Measurements from ENCODE around the gene EPHB2. TPM values are rescaled to one million over a fixed set of nuclear protein-coding genes. Genes with fewer than 3 reads are reported as not detected.

EPHB2 gene
- total RNA-seq, 2 experiments from 2014 or later, result not detected

DNA sequence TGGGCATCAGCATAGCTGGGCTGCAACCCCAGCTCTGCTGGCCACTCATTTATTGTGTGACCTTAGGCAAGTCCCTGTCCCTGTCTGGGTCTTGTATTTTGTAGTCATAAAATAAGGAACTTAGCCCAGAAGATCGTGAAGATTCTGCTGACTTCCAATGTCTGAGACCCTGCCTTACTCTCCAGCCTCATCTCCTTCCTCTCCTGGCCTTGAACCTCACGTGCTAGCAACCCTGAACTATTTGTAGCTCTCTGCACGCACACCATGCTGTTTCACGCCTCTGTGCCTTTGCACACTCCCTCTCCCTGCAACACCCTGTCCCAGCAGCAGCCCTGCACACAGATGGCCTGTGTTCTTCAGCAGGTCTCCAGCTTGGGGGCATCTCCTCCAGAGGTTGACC lies 140.9 kb downstream of the EPHB2 start:
- H3K4me1 Mint-ChIP-seq (ENCODE audit: low read depth), result no peaks in the 10 kb centered on the region
- no peaks in the 10 kb centered on the region for H3K36me3 Mint-ChIP-seq (ENCODE audit: low read depth)
- DNase-seq, result no peak
- peaks cover 6% of the 10 kb centered on the region for H3K27me3 Mint-ChIP-seq (ENCODE audit: low read depth)
- intact Hi-C loops (cut with micrococcal nuclease), result no loop called here
- H3K9me3 Mint-ChIP-seq, result no peaks in the 10 kb centered on the region
- H3K27ac Mint-ChIP-seq, result no peak overlapping the region
- CTCF ChIA-PET, result no interaction called here
- no peak overlapping the region for H3K4me3 Mint-ChIP-seq

DNA sequence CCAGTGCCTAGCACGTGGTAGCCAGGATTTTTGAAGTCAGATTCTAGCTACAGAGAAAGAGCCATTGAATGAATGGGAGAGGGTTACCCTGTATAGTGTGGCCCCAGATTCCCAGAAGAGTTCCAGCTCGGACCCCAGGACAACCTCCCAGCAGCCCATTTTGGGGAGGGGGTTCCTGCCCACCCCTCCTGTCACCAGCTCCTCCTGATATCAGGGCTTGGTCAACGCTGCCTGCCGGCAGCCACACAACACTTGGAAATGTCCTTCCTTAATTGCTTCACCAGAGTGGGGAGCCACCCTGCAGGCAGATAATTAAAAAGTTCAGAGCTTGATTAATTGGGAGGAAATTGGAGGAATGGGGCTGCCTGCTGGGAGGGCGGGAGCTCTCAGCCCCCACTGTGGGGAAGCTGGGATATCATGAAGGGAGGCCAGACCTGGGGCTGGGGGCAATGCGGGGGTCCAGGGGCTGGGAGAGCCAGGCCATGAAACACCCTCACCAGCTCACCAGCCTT lies 141.6 kb downstream of the EPHB2 start:
- H3K27ac Mint-ChIP-seq, result no peak overlapping the region

DNA sequence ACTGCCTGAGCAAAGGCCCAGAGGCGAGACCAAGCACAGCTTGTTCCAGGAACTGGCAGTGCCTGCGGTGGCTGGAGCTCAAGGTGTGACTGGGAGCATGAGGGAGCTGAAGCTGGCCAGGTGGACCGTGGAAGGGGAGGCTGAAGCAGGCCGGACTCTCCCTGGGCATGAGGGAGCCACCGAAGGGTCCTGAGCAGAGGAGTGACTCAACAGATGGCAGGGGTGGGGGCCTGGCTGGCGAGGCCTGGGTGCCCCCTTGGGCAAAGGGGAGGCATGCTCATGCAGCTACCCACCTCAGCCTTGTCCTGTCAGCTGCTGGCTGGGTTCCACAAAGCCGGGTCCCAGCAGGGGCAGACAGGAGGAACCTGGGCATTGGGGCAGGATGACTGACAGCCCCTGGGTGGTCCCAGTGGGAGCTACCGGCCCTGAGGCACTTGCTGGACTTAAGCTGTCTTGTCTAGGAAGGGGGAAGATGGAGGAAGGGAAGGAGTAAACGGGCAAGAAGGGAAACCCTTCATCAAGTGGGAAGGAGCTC lies 143.1 kb downstream of the EPHB2 start:
- H3K4me3 Mint-ChIP-seq, result no peak overlapping the region
- DNase-seq, result no peak
- no peaks in the 10 kb centered on the region for H3K4me1 Mint-ChIP-seq (ENCODE audit: low read depth)
- intact Hi-C loops (cut with micrococcal nuclease), result no loop called here
- no peak overlapping the region for H3K27ac Mint-ChIP-seq
- CTCF ChIA-PET, result no interaction called here
- H3K27me3 Mint-ChIP-seq (ENCODE audit: low read depth), result no peaks in the 10 kb centered on the region
- H3K9me3 Mint-ChIP-seq, result no peaks in the 10 kb centered on the region
- no peaks in the 10 kb centered on the region for H3K36me3 Mint-ChIP-seq (ENCODE audit: low read depth)

More for the DNA sequence above, 141.6 kb downstream of the EPHB2 start:
- Mint-ChIP-seq H3K4me3 (no peak overlapping the region), H3K27me3 (ENCODE audit: low read depth) (peaks cover 1% of the 10 kb centered on the region), H3K36me3 (ENCODE audit: low read depth) (no peaks in the 10 kb centered on the region), H3K9me3 (no peaks in the 10 kb centered on the region), H3K4me1 (ENCODE audit: low read depth) (no peaks in the 10 kb centered on the region)
- no peak for DNase-seq
- intact Hi-C loops (cut with micrococcal nuclease), result no loop called here
- CTCF ChIA-PET, result no interaction called here

DNA sequence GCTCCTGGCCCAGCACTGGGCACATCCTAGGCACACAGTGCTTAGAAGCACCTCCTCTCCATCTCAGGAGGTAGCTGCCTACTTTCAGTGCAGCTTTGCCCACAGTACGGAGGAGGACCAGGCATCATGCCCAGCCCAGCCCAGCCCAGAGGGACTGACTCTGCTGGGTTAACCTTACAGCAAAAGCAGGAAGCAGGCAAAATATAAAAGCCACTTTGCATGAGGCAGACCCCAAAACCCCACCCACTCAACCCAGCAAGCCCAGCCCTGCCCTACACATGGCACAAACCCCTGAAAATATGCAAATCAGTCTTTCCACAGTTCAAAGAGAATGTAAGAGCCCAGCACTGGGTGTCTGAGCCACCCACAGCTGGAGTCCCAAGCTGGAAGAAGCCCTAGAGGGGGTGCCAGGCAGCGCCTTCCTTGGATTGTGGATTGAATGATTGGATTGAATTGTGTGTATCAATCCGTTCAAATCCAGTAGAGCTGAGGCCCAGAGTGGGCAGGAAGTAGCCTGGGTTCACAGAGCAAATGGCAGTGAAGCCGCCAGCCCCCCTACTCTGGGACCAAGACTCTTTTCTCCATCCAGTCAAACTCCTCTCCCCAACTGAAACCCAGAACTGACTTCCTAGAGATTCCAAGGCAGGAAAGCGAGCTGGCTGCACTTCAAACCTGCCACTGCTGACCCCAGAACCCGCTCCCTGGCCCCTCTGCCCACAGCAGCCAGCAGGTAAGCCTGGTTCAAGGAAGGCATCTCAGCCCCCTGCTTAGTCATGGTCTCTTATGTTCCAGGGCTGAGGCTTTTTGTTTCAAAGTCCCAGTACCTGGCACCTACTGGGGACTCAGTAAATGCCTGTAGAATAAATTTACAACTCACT lies 144.3 kb downstream of the EPHB2 start:
- Mint-ChIP-seq H3K27me3 (ENCODE audit: low read depth) (no peaks in the 10 kb centered on the region), H3K36me3 (ENCODE audit: low read depth) (no peaks in the 10 kb centered on the region), H3K9me3 (no peaks in the 10 kb centered on the region), H3K4me3 (no peak overlapping the region), H3K4me1 (ENCODE audit: low read depth) (no peaks in the 10 kb centered on the region), H3K27ac (no peak overlapping the region)
- intact Hi-C loops (cut with micrococcal nuclease), result no loop called here
- DNase-seq, result no peak
- CTCF ChIA-PET, result no interaction called here

DNA sequence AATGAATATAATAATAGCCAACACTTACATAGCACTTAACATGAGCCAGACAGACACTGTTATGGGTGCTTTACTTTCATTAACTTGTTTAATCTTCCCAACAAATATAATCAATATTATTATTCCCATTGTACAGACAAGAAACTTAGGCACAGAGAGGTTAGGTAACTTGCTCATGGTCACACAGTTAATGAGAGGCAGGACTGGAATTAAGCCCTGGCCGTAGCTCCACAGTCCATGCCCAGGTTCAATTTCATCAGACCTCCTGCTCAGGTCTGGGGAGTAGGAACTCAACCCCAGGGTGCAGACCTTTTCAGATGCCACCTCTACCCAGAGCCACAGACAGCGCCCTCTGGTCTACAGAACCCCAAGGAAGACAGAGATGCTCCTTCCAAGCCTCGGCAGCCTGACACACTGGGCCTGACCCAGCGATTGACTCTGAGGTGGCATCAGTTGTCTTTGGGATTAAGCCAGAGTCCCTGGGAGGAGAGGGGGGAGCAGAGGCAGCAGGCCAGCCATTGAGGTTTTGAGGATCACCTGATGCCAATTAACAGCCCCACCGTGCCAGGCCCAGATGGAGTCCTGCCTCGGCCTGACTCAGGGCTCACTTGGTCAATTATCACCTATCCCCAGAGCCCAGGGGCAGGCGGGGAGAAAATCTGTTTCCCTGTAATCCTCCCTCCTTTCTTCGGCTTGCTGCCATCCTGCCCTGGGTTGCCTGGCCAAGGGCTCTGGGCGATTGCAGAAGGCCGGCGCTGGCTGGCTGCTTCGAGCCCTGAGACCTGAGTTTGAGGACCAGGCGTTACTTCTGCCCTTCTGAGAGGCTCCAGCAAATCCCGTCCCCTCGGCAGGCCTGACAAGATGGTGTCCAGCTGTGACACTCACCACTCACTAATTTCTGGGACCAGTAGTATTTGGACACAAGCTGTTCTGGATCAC lies 145.3 kb downstream of the EPHB2 start:
- Mint-ChIP-seq H3K27me3 (ENCODE audit: low read depth) (no peaks in the 10 kb centered on the region), H3K36me3 (ENCODE audit: low read depth) (no peaks in the 10 kb centered on the region), H3K4me3 (no peak overlapping the region), H3K4me1 (ENCODE audit: low read depth) (no peaks in the 10 kb centered on the region), H3K27ac (no peak overlapping the region), H3K9me3 (no peaks in the 10 kb centered on the region)
- DNase-seq, result no peak
- CTCF ChIA-PET, result no interaction called here
- intact Hi-C loops (cut with micrococcal nuclease), result no loop called here

DNA sequence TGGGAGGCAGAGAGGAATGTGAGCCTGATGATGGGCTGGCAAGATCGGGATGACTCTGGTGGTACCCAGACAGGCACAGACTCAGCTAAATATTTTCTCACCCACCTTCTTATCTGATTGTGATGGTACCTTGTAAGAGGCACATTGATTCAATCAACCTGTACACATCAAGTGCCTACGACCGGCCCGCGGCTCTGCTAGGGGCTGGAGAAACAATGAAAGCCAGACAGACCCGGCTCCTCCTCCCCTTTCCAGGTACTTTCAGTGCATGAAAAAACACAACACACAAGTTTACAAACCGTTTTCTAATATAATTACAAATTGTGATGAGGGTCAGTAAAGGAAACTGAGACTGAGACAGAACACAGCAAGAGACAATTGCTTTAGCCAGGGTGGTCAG lies 147.0 kb downstream of the EPHB2 start:
- intact Hi-C loops (cut with micrococcal nuclease), result no loop called here
- Mint-ChIP-seq H3K9me3 (no peaks in the 10 kb centered on the region), H3K27ac (no peak overlapping the region), H3K4me3 (no peak overlapping the region), H3K36me3 (ENCODE audit: low read depth) (no peaks in the 10 kb centered on the region), H3K4me1 (ENCODE audit: low read depth) (no peaks in the 10 kb centered on the region), H3K27me3 (ENCODE audit: low read depth) (no peaks in the 10 kb centered on the region)
- no peak for DNase-seq
- CTCF ChIA-PET, result no interaction called here

DNA sequence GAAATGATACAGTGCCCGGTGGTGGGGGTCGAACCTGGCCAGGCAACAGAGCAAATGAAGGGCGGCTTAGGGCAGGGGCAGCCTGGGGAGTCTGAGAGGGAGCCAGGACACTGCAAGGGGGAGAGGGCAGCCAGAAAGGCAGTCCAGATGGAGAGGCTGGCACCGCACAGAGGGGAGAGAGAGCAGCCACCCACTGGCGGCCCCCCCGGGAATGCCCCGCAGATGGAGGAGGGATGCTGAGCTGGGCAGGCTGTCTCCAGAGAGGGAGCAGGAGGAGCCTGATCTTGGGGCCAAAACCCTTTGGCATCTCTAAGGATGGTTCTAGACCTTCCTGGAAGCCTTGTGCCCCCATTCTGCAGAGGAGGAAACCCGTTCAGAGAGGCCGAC lies 149.8 kb downstream of the EPHB2 start:
- CTCF ChIA-PET, result interaction anchor here (2.8 kb wide), 1 partner anchor 156 kb away, joined by 11 read pairs; no protein-coding TSS in a partner anchor
- H3K36me3 Mint-ChIP-seq (ENCODE audit: low read depth), result no peaks in the 10 kb centered on the region
- H3K27ac Mint-ChIP-seq, result no peak overlapping the region
- H3K4me1 Mint-ChIP-seq (ENCODE audit: low read depth), result no peaks in the 10 kb centered on the region
- peaks cover 6% of the 10 kb centered on the region for H3K27me3 Mint-ChIP-seq (ENCODE audit: low read depth)
- DNase-seq, result no peak
- H3K4me3 Mint-ChIP-seq, result no peak overlapping the region
- no peaks in the 10 kb centered on the region for H3K9me3 Mint-ChIP-seq
- intact Hi-C loops (cut with micrococcal nuclease), result no loop called here

DNA sequence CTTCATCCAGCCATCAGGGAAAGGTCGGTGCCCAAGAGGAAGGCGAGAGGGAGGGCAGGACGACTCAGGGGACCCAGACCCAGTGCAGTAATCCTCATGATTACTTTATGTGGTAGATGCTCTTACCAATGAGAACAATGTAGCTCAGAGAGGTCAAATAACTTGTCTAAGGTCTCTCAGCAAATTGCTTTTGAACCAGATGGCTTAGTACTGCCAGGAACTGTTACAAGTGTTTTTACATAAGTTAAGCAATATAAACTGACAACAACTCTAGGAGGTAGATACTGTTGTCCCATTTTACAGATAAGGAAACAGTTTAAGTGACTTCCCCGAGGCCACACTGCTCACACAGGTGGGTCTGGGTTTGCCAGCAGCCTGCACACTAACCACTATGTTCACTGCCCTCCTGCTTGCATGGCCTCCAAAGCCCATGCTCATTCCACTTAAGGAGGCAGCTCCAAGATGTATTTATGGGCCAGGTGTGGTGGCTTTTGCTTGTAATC lies 150.3 kb downstream of the EPHB2 start:
- CTCF ChIA-PET, result interaction anchor here (0.6 to 2.8 kb wide), 3 partner anchors 31 to 159 kb away, joined by 3 to 11 read pairs (median 5); no protein-coding TSS in a partner anchor
- Mint-ChIP-seq H3K27me3 (ENCODE audit: low read depth) (peaks cover 8% of the 10 kb centered on the region), H3K27ac (no peak overlapping the region), H3K9me3 (no peaks in the 10 kb centered on the region), H3K4me3 (no peak overlapping the region), H3K4me1 (ENCODE audit: low read depth) (no peaks in the 10 kb centered on the region), H3K36me3 (ENCODE audit: low read depth) (no peaks in the 10 kb centered on the region)
- intact Hi-C loops (cut with micrococcal nuclease), result no loop called here
- no peak for DNase-seq

DNA sequence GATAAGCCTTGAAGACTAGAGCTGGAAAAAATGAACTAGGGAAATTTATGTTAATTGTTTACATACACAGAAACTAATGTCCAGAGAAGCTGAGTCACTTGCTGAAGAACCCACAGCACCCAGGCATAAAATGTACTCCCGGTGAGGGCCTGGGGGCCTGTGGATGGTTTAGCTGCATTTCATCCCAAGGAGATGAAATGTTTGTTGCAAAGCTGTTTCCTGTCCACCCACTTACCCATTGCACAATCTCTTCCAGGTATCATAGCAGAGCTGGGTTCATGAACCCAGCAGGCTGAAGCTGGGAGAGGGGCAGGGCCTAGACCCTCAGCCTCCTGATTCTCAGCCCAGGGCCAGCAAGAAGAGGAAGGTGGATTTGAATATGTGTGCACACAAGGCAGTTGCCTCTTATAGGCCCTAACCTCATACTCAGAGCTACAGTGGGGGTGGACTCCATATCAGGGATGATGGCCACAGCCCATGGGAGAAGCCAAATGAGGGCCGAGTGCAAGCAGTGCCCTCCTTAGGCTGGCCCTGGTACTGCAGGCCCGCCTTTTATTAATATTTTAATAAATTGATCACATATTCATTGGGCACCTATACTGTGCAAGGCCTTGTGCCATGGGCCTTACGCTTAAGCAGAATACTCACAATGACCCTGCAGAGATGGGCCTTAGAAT lies 151.3 kb downstream of the EPHB2 start:
- CTCF ChIA-PET, result interaction anchor here (1.3 to 2.8 kb wide), 3 partner anchors 21 to 160 kb away, joined by 3 to 11 read pairs (median 5); no protein-coding TSS in a partner anchor
- peaks cover 8% of the 10 kb centered on the region for H3K27me3 Mint-ChIP-seq (ENCODE audit: low read depth)
- no peaks in the 10 kb centered on the region for H3K36me3 Mint-ChIP-seq (ENCODE audit: low read depth)
- H3K4me3 Mint-ChIP-seq, result no peak overlapping the region
- DNase-seq, result peak; percentile 17
- no peaks in the 10 kb centered on the region for H3K9me3 Mint-ChIP-seq
- no peaks in the 10 kb centered on the region for H3K4me1 Mint-ChIP-seq (ENCODE audit: low read depth)
- intact Hi-C loops (cut with micrococcal nuclease), result loop anchor here (1.0 kb wide), 1 partner anchor 158 kb away; no protein-coding TSS in a partner anchor
- H3K27ac Mint-ChIP-seq, result no peak overlapping the region

DNA sequence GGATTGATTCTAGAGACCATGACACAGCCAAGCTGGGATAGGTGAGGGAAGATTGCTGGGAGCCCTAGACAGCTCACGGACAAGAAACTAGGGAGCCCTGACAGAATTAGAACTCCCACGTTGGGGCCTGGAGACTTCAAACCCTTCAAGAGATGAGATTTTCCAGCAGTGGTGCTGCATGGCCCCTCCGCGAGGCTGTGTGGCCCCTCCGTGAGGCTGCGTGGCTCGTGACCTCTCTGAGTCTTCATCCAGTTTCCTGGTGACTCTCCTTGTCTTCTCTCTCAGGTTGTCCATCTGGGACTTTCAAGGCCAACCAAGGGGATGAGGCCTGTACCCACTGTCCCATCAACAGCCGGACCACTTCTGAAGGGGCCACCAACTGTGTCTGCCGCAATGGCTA lies 152.1 kb downstream of the EPHB2 start:
- peaks cover 8% of the 10 kb centered on the region for H3K27me3 Mint-ChIP-seq (ENCODE audit: low read depth)
- H3K9me3 Mint-ChIP-seq, result no peaks in the 10 kb centered on the region
- H3K27ac Mint-ChIP-seq, result no peak overlapping the region
- H3K36me3 Mint-ChIP-seq (ENCODE audit: low read depth), result no peaks in the 10 kb centered on the region
- no peaks in the 10 kb centered on the region for H3K4me1 Mint-ChIP-seq (ENCODE audit: low read depth)
- CTCF ChIA-PET, result interaction anchor here (1.3 to 2.8 kb wide), 3 partner anchors 20 to 160 kb away, joined by 3 to 11 read pairs (median 5); no protein-coding TSS in a partner anchor
- no peak overlapping the region for H3K4me3 Mint-ChIP-seq
- no peak for DNase-seq
- intact Hi-C loops (cut with micrococcal nuclease), result loop anchor here (1.0 kb wide), 1 partner anchor 158 kb away; no protein-coding TSS in a partner anchor

DNA sequence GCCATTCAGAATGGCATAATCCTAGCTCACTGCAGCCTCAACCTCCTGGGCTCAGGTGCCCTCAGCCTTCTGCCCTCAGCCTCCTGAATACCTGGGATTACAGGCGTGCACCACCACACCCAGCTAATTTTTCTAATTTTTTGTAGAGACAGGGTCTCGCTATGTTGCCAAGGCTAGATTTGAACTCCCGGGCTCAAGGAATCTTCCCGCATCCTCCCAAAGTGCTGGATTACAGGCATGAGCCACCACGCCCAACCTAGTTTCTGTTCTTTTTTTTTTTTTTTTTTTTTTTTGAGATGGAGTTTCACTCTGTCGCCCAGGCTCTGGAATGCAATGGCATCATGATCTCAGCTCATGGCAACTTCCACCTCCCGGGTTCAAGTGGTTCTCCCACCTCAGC lies 153.1 kb downstream of the EPHB2 start:
- Mint-ChIP-seq H3K27ac (no peak overlapping the region), H3K36me3 (ENCODE audit: low read depth) (no peaks in the 10 kb centered on the region), H3K4me3 (no peak overlapping the region), H3K27me3 (ENCODE audit: low read depth) (peaks cover 8% of the 10 kb centered on the region), H3K4me1 (ENCODE audit: low read depth) (no peaks in the 10 kb centered on the region), H3K9me3 (peaks cover 2% of the 10 kb centered on the region)
- CTCF ChIA-PET, result no interaction called here
- no peak for DNase-seq
- intact Hi-C loops (cut with micrococcal nuclease), result no loop called here

Data from activated naive CD4-positive, alpha-beta T cell treated with anti-CD3 and anti-CD28 coated beads for 36 hours (primary cell).